Central memory CD8-positive, alpha-beta T cell (primary cell): Measurements from ENCODE around the gene XPA.

Experiments
- ATAC-seq: fragments of 150-1000 bp; cut with Tn5 transposase; replicated peaks from 2 replicates; pipeline ENCODE4 v1.10.0; 2022; ENCODE audit warnings: mild to moderate bottlenecking, moderate FRiP score, moderate number of reproducible peaks; ENCODE audit not compliant: poor library complexity, severe bottlenecking; ENCODE audit errors: extremely low read depth
- DNase-seq, 2 donors: peaks; one replicate each; pipeline ENCODE4 v3.0.0; 2021; ENCODE audit warnings: low spot score in 2 of 2
- H3K27ac Mint-ChIP-seq: one replicate; pipeline ENCODE4 v1.8.0; 2022; ENCODE audit warnings: low read depth, mild to moderate bottlenecking, moderate library complexity, mixed read lengths
- H3K27me3 Mint-ChIP-seq: one replicate; pipeline ENCODE4 v1.8.0; 2022; ENCODE audit warnings: mixed read lengths
- H3K36me3 Mint-ChIP-seq: one replicate; pipeline ENCODE4 v1.8.0; 2022; ENCODE audit warnings: mild to moderate bottlenecking, moderate library complexity, mixed read lengths; ENCODE audit not compliant: insufficient read depth
- H3K4me1 Mint-ChIP-seq: one replicate; pipeline ENCODE4 v1.8.0; 2022; ENCODE audit warnings: mixed read lengths
- H3K4me3 Mint-ChIP-seq: one replicate; pipeline ENCODE4 v1.8.0; 2022; ENCODE audit warnings: mild to moderate bottlenecking, moderate library complexity, mixed read lengths
- H3K9me3 Mint-ChIP-seq: one replicate; pipeline ENCODE4 v1.8.0; 2022; ENCODE audit warnings: mixed read lengths

Gene XPA

GRCh38 chr9:97666907-97667686, 30.0 kb downstream of the XPA start:
- Mint-ChIP-seq H3K36me3 (peaks cover 84% of the 10 kb centered on the region), H3K27me3 (no peaks in the 10 kb centered on the region), H3K9me3 (no peaks in the 10 kb centered on the region), H3K4me1 (peaks cover 14% of the 10 kb centered on the region), H3K27ac (peak overlapping the region; percentile 39), H3K4me3 (no peak overlapping the region)
- no peak for DNase-seq
- no peak for ATAC-seq

DNA sequence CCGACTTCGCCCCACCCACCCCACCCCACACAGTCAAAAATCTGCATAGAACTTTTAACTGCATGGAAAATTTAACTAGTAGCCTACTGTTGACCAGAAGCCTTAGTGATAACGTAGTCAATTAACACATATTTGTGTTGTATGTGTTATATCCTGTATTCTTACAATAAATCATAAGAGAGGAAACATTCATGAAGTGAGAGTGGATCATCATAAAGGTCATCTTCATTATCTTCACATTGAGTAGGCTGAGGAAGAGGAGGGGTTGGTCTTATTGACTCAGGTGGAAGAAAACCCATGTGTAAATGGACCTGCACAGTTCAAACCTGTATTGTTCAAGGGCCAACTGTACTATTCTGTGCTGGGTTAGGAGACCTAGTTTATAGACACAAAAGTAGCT, 31.4 kb downstream of the XPA start:
- H3K36me3 Mint-ChIP-seq: peaks cover 76% of the 10 kb centered on the region
- H3K4me1 Mint-ChIP-seq: peaks cover 14% of the 10 kb centered on the region
- no peak overlapping the region for H3K27ac Mint-ChIP-seq
- no peaks in the 10 kb centered on the region for H3K9me3 Mint-ChIP-seq
- H3K4me3 Mint-ChIP-seq: no peak overlapping the region
- H3K27me3 Mint-ChIP-seq: no peaks in the 10 kb centered on the region
- DNase-seq (no peak), ATAC-seq (no peak)

GRCh38 chr9:97660847-97661246, 36.3 kb downstream of the XPA start:
- Mint-ChIP-seq H3K9me3 (no peaks in the 10 kb centered on the region), H3K27me3 (no peaks in the 10 kb centered on the region), H3K4me3 (no peak overlapping the region), H3K27ac (no peak overlapping the region), H3K36me3 (peaks cover 67% of the 10 kb centered on the region), H3K4me1 (peaks cover 6% of the 10 kb centered on the region)
- DNase-seq (no peak), ATAC-seq (no peak)

DNA sequence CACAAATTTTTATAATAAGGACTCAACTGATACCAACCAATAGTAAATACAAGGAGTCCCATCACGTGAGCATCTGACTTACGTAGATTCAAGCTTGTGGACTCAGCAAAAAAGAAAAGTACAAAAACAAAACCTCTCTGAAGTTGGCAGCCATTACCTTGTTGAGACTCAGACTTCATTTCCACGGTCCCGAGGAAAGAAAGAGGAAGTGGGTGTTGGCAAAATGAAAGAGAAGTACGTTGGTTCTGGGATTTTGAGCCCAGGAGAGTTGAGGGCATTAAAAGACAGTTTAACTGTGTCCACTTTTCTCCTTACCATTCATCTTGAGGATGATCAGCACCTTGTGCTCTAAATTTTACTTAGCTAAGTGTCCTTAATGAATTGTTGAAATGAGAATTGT, 36.8 kb downstream of the XPA start:
- H3K36me3 Mint-ChIP-seq: peaks cover 67% of the 10 kb centered on the region
- H3K4me3 Mint-ChIP-seq: no peak overlapping the region

DNA sequence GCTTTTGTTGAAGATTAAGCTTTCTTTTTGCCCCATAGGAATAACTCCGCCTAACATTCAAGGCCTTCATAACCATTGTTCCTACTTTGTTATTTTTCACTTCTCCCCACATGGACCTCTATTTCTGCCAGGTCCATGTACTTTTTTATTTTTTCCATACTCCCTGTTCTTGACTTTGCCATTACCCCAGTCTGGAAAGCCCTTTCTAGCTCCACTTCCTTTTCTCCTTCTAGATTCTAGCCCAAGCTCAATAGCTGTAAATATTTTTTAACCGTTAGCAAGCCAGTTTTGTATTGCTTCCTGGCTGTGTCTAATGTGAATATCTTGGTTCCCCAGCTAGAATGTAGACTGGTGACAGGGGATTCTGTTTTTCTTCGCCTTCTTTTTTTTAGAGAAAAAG, 37.4 kb downstream of the XPA start:
- peaks cover 68% of the 10 kb centered on the region for H3K36me3 Mint-ChIP-seq

More for the DNA sequence above, 36.8 kb downstream of the XPA start:
- Mint-ChIP-seq H3K4me1 (peaks cover 6% of the 10 kb centered on the region), H3K27ac (no peak overlapping the region), H3K27me3 (no peaks in the 10 kb centered on the region), H3K9me3 (no peaks in the 10 kb centered on the region)
- ATAC-seq (no peak), DNase-seq (no peak)

DNA sequence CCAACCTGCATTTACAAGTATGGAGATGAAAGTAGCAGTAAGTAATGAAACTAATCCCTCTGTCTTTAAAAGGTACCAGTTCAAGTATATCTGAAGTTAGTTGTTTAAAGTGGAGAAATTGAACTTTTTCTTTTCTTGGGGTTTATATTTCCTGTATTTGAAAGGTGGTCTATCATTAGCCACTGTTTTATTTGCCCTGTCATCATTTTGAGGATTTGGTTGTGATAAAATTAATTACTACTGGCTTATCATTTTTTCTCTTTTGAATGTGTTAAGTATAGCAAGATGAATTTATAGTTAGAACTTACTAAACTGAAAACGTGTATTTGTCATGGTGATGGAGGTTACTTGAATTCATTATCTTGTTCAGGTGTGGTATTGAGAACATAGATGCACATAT, 38.4 kb downstream of the XPA start:
- Mint-ChIP-seq H3K27me3 (no peaks in the 10 kb centered on the region), H3K36me3 (peaks cover 66% of the 10 kb centered on the region), H3K4me1 (no peaks in the 10 kb centered on the region), H3K4me3 (no peak overlapping the region), H3K27ac (no peak overlapping the region), H3K9me3 (no peaks in the 10 kb centered on the region)
- DNase-seq (no peak), ATAC-seq (no peak)

More for the DNA sequence above, 37.4 kb downstream of the XPA start:
- Mint-ChIP-seq H3K27me3 (no peaks in the 10 kb centered on the region), H3K4me1 (peaks cover 6% of the 10 kb centered on the region), H3K4me3 (no peak overlapping the region), H3K9me3 (no peaks in the 10 kb centered on the region), H3K27ac (peak overlapping the region; percentile 2)
- ATAC-seq: no peak
- no peak for DNase-seq

GRCh38 chr9:97651646-97652045, 45.5 kb downstream of the XPA start:
- H3K27ac Mint-ChIP-seq: peak overlapping the region; percentile 32

GRCh38 chr9:97647996-97648395, 49.1 kb downstream of the XPA start:
- no peak for ATAC-seq

More at GRCh38 chr9:97651646-97652045, 45.5 kb downstream of the XPA start:
- H3K36me3 Mint-ChIP-seq: peaks cover 65% of the 10 kb centered on the region
- no peaks in the 10 kb centered on the region for H3K9me3 Mint-ChIP-seq
- H3K27me3 Mint-ChIP-seq: no peaks in the 10 kb centered on the region
- H3K4me3 Mint-ChIP-seq: no peak overlapping the region
- no peak for ATAC-seq
- DNase-seq: no peak
- peaks cover 5% of the 10 kb centered on the region for H3K4me1 Mint-ChIP-seq

GRCh38 chr9:97645720-97646119, 51.4 kb downstream of the XPA start:
- H3K27me3 Mint-ChIP-seq: no peaks in the 10 kb centered on the region
- DNase-seq (no peak), ATAC-seq (no peak)
- H3K27ac Mint-ChIP-seq: no peak overlapping the region
- no peak overlapping the region for H3K4me3 Mint-ChIP-seq
- H3K36me3 Mint-ChIP-seq: peaks cover 58% of the 10 kb centered on the region
- H3K4me1 Mint-ChIP-seq: peaks cover 11% of the 10 kb centered on the region
- no peaks in the 10 kb centered on the region for H3K9me3 Mint-ChIP-seq

More at GRCh38 chr9:97647996-97648395, 49.1 kb downstream of the XPA start:
- Mint-ChIP-seq H3K27me3 (no peaks in the 10 kb centered on the region), H3K36me3 (peaks cover 57% of the 10 kb centered on the region), H3K4me3 (no peak overlapping the region), H3K4me1 (peaks cover 15% of the 10 kb centered on the region), H3K9me3 (no peaks in the 10 kb centered on the region), H3K27ac (no peak overlapping the region)
- no peak for DNase-seq

DNA sequence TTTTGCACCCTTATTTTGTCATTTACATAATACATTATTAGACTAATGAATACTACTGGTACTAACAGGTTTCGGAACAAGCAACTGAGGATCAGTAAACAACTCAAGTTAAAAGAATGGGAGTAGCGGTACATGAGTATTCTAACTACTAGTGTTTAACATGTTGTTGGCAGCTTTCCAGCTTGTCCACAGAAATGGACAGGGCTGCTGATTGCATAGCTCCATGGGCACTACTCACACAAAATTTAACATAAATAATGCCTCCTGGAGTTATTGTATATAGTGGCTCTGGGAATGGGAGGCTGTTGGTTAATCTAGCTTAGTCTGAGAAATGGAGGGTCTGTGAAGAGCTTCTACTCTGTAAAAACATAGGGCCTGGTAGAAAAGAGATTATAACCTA, 56.8 kb downstream of the XPA start:
- H3K4me1 Mint-ChIP-seq: peaks cover 53% of the 10 kb centered on the region
- no peaks in the 10 kb centered on the region for H3K27me3 Mint-ChIP-seq
- H3K9me3 Mint-ChIP-seq: no peaks in the 10 kb centered on the region
- H3K27ac Mint-ChIP-seq: no peak overlapping the region
- ATAC-seq (no peak), DNase-seq (no peak)
- peaks cover 30% of the 10 kb centered on the region for H3K36me3 Mint-ChIP-seq
- H3K4me3 Mint-ChIP-seq: no peak overlapping the region

DNA sequence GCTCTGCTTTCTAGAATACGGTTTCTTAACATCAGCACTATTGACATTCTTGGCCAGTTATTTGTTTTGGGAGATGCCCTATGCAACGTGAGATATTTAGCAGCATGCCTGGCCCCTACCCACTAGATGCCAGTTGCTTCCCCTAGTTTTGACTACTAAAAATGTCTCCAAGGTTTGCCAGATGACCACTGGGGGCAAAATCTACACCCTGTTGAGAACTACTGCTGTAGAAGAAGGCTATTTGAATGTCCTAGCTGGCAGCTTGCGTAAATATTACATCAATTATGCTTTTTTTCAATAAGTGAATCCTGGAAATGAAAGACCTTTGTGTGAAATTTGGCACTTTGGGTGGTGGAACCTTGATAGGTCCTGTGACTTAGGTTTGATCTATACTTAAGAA, 58.5 kb downstream of the XPA start:
- no peaks in the 10 kb centered on the region for H3K9me3 Mint-ChIP-seq
- no peaks in the 10 kb centered on the region for H3K27me3 Mint-ChIP-seq
- no peak overlapping the region for H3K4me3 Mint-ChIP-seq
- no peak overlapping the region for H3K27ac Mint-ChIP-seq
- H3K4me1 Mint-ChIP-seq: peaks cover 59% of the 10 kb centered on the region
- DNase-seq: no peak
- ATAC-seq: no peak
- H3K36me3 Mint-ChIP-seq: peaks cover 29% of the 10 kb centered on the region

GRCh38 chr9:97636903-97637302, 60.2 kb downstream of the XPA start:
- no peaks in the 10 kb centered on the region for H3K27me3 Mint-ChIP-seq
- H3K36me3 Mint-ChIP-seq: peaks cover 34% of the 10 kb centered on the region
- H3K27ac Mint-ChIP-seq: peak overlapping the region; percentile 38
- DNase-seq (no peak), ATAC-seq (no peak)
- peak overlapping the region; percentile 19 for H3K4me3 Mint-ChIP-seq
- H3K9me3 Mint-ChIP-seq: no peaks in the 10 kb centered on the region
- peaks cover 64% of the 10 kb centered on the region for H3K4me1 Mint-ChIP-seq

DNA sequence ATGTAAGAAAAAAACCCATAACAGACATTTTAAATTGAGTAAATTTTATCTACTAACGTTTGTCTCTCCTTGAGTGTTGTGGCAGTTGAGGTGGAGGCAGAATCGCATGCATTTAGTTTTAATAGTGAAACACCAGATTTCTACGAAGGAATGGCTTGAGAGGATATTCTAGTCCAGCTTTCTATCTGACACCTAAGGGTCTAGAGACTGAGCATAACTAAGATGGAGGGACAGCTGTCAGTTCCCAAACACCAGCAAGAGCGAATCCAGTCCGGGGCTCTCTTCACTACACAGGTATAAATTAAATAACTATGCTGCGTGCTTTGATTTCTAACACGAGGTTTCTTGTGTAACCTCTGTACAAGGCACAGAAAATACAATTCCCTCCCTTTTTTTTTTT, 62.1 kb downstream of the XPA start:
- Mint-ChIP-seq H3K4me3 (peak overlapping the region; percentile 90), H3K4me1 (peaks cover 61% of the 10 kb centered on the region), H3K36me3 (peaks cover 27% of the 10 kb centered on the region), H3K27me3 (no peaks in the 10 kb centered on the region), H3K9me3 (no peaks in the 10 kb centered on the region), H3K27ac (peak overlapping the region; percentile 98)
- no peak for DNase-seq
- no peak for ATAC-seq
